B cell (primary cell): ENCODE results near the gene CIITA.

Experiments
- CTCF ChIP-seq: fragments of 200-600 bp; IDR thresholded peaks from one replicate; pipeline ENCODE4 v1.8.0; 2022; ENCODE audit warnings: antibody characterized with exemption, mild to moderate bottlenecking
- EZH2 ChIP-seq: IDR thresholded peaks from 2 replicates; pipeline ENCODE4 v1.6.1; 2012; ENCODE audit warnings: borderline replicate concordance, low read depth, mild to moderate bottlenecking, moderate library complexity, low read length; ENCODE audit not compliant: insufficient read depth, poor library complexity, severe bottlenecking

- TF ChIP-seq CTCF (no peak), EZH2 (no peak)
Measured at GRCh38 chr16:10865991-10866966, 10.7 kb upstream of the CIITA start.
